Hepatocyte (in vitro differentiated cells): ENCODE measurements around the gene TLE6. TPM values are rescaled to one million over a fixed set of nuclear protein-coding genes. Genes with fewer than 3 reads are reported as not detected.
"Not testable (repeated sequence)": the region's sequence is repeated elsewhere in the genome, so short reads cannot be mapped to it uniquely, and the experiment has no call there.

Experiments used
- DNase-seq: peaks from one replicate; pipeline ENCODE4 v3.0.0-alpha.2; 2016; ENCODE audit warnings: low spot score
- H2AFZ ChIP-seq: fragments of 200-600 bp; sonication (generic); 2 replicates; pipeline ENCODE4 v1.6.0; 2016; ENCODE audit warnings: antibody characterized with exemption, mild to moderate bottlenecking
- H3K27ac ChIP-seq: fragments of 200-600 bp; sonication (generic); 2 replicates; pipeline ENCODE4 v1.5.1; 2016; ENCODE audit warnings: mild to moderate bottlenecking
- H3K27me3 ChIP-seq: fragments of 200-600 bp; sonication (generic); 2 replicates; pipeline ENCODE4 v1.6.1; 2016
- H3K36me3 ChIP-seq: fragments of 200-600 bp; sonication (generic); replicated peaks from 2 replicates; pipeline ENCODE4 v1.5.1; 2016; ENCODE audit warnings: low read depth; ENCODE audit not compliant: insufficient read depth
- H3K4me1 ChIP-seq: fragments of 200-600 bp; sonication (generic); 2 replicates; pipeline ENCODE4 v1.5.1; 2016; ENCODE audit warnings: mild to moderate bottlenecking, moderate library complexity; ENCODE audit not compliant: insufficient read depth
- H3K4me2 ChIP-seq: fragments of 200-600 bp; sonication (generic); 2 replicates; pipeline ENCODE4 v1.6.0; 2016
- H3K4me3 ChIP-seq: fragments of 200-600 bp; sonication (generic); 2 replicates; pipeline ENCODE4 v1.5.1; 2016; ENCODE audit warnings: mild to moderate bottlenecking
- H3K79me2 ChIP-seq: fragments of 200-600 bp; sonication (generic); 2 replicates; pipeline ENCODE4 v1.6.0; 2017; ENCODE audit warnings: mild to moderate bottlenecking
- H3K9me2 ChIP-seq: fragments of 200-600 bp; sonication (generic); replicated peaks from 2 replicates; pipeline ENCODE4 v1.6.0; 2017; ENCODE audit warnings: mild to moderate bottlenecking; ENCODE audit not compliant: insufficient read depth
- H3K9me3 ChIP-seq: fragments of 200-600 bp; sonication (generic); 2 replicates; pipeline ENCODE4 v1.5.1; 2016; ENCODE audit warnings: low read depth, mild to moderate bottlenecking
- H4K20me1 ChIP-seq: fragments of 200-600 bp; sonication (generic); 2 replicates; pipeline ENCODE4 v1.6.0; 2016; ENCODE audit warnings: mild to moderate bottlenecking; ENCODE audit not compliant: insufficient read depth, poor library complexity, severe bottlenecking
- CTCF ChIP-seq: fragments of 200-600 bp; sonication (generic); IDR thresholded peaks from 2 replicates; pipeline ENCODE4 v1.5.1; 2016; ENCODE audit warnings: antibody characterized with exemption, mild to moderate bottlenecking; ENCODE audit not compliant: poor library complexity
- EZH2 ChIP-seq: fragments of 200-600 bp; sonication (generic); IDR thresholded peaks from 2 replicates; pipeline ENCODE4 v1.6.1; 2016; ENCODE audit warnings: antibody characterized with exemption, mild to moderate bottlenecking, borderline replicate concordance
- EZH2phosphoT487 ChIP-seq: fragments of 200-600 bp; sonication (generic); IDR thresholded peaks from one replicate; pipeline ENCODE4 v1.6.1; 2018; ENCODE audit warnings: antibody characterized with exemption, mild to moderate bottlenecking, low read depth, moderate library complexity; ENCODE audit not compliant: unreplicated experiment, severe bottlenecking
- WGBS: methylation state at CpG from one replicate; pipeline ENCODE4 v1.1.6; 2016; ENCODE audit warnings: low lambda C conversion rate; ENCODE audit errors: missing lambda C conversion rate; 5-methylcytosine and 5-hydroxymethylcytosine counted together
- polyA plus RNA-seq: library from polyadenylated mRNA; unstranded; fragments of >200 nt; fragmentation: Nextera tagmentation; extraction: Ambion mirVana; gene quantifications from 2 replicates; pipeline ENCODE4 v1.2.1, GENCODE V29; 2016
- total RNA-seq: library from RNA; depleted of rRNA; stranded (reverse); fragments of >200 nt; gene quantifications from 2 replicates; pipeline ENCODE4 v1.2.3, GENCODE V29; 2014

The TLE6 gene
- total and polyA plus RNA-seq, 2 experiments from 2014 or later, result 1.2 to 4.7 TPM

GRCh38 chr19:2989236-2989946 is 12.0 kb downstream of the TLE6 start:
- no peak overlapping the region for H3K4me3 ChIP-seq
- no peaks in the 10 kb centered on the region for H3K9me3 ChIP-seq
- no peaks in the 10 kb centered on the region for H3K9me2 ChIP-seq
- no peak overlapping the region for H2AFZ ChIP-seq
- H3K79me2 ChIP-seq, result no peaks in the 10 kb centered on the region
- H3K36me3 ChIP-seq, result no peaks in the 10 kb centered on the region
- no peak for DNase-seq
- WGBS, result 92% methylated on average over 15 of the region's 15 CpGs
- peaks cover 15% of the 10 kb centered on the region for H3K4me1 ChIP-seq
- H4K20me1 ChIP-seq, result no peaks in the 10 kb centered on the region
- no peak overlapping the region for H3K27ac ChIP-seq
- H3K4me2 ChIP-seq, result no peak overlapping the region
- no peaks in the 10 kb centered on the region for H3K27me3 ChIP-seq
- TF ChIP-seq EZH2, result no peak
- TF ChIP-seq EZH2phosphoT487, result no peak

GRCh38 chr19:2992333-2992732 is 15.0 kb downstream of the TLE6 start:
- H3K4me3 ChIP-seq, H3K36me3 ChIP-seq, H3K4me2 ChIP-seq, H4K20me1 ChIP-seq, H2AFZ ChIP-seq, H3K79me2 ChIP-seq, DNase-seq, H3K9me3 ChIP-seq, H3K9me2 ChIP-seq, H3K27ac ChIP-seq, H3K4me1 ChIP-seq, H3K27me3 ChIP-seq: not testable (repeated sequence)
- WGBS, result 98% methylated on average over 11 of the region's 11 CpGs

GRCh38 chr19:2992958-2993357 is 15.6 kb downstream of the TLE6 start:
- H3K27ac ChIP-seq, result no peak overlapping the region
- WGBS, result 69% methylated on average over 14 of the region's 14 CpGs
- H3K9me3 ChIP-seq, result no peaks in the 10 kb centered on the region
- no peak overlapping the region for H3K4me2 ChIP-seq
- H3K9me2 ChIP-seq, result no peaks in the 10 kb centered on the region
- no peaks in the 10 kb centered on the region for H3K4me1 ChIP-seq
- H3K36me3 ChIP-seq, result no peaks in the 10 kb centered on the region
- no peaks in the 10 kb centered on the region for H3K27me3 ChIP-seq
- H2AFZ ChIP-seq, result no peak overlapping the region
- TF ChIP-seq CTCF (no peak), EZH2 (no peak), EZH2phosphoT487 (no peak)
- H3K79me2 ChIP-seq, result no peaks in the 10 kb centered on the region
- no peak overlapping the region for H3K4me3 ChIP-seq
- no peak for DNase-seq
- no peaks in the 10 kb centered on the region for H4K20me1 ChIP-seq

- Histone ChIP-seq H3K9me2 (no peaks in the 10 kb centered on the region), H3K79me2 (no peaks in the 10 kb centered on the region), H3K4me2 (no peak overlapping the region), H3K4me3 (no peak overlapping the region), H3K27ac (no peak overlapping the region), H4K20me1 (no peaks in the 10 kb centered on the region), H3K4me1 (no peaks in the 10 kb centered on the region), H3K36me3 (no peaks in the 10 kb centered on the region), H3K9me3 (no peaks in the 10 kb centered on the region), H2AFZ (no peak overlapping the region), H3K27me3 (no peaks in the 10 kb centered on the region)
- no peak for DNase-seq
- no peak for TF ChIP-seq EZH2
- TF ChIP-seq EZH2phosphoT487, result no peak
- no peak for TF ChIP-seq CTCF
- WGBS, result 83% methylated on average over 1 of the region's 9 CpGs
Measured at GRCh38 chr19:2993579-2993978, 16.2 kb downstream of the TLE6 start.
